Endothelial cell of umbilical vein (primary cell): ENCODE results near the gene ATP8A1.

Experiments
- CTCF ChIP-seq, 2 donors: IDR thresholded peaks; 1 replicate in 1 of 2; 2 replicates in 1 of 2; pipeline ENCODE4 v1.5.1; 2011; ENCODE audit warnings: low read length in 2 of 2, mild to moderate bottlenecking in 2 of 2, moderate library complexity in 2 of 2, control low read depth in 1 of 2, inconsistent platforms in 1 of 2, low read depth in 1 of 2; ENCODE audit not compliant: insufficient read depth in 1 of 2; ENCODE audit errors: extremely low read depth in 1 of 2
- EZH2 ChIP-seq: IDR thresholded peaks from 2 replicates; pipeline ENCODE4 v1.6.1; 2012; ENCODE audit warnings: borderline replicate concordance, low read depth, mild to moderate bottlenecking, moderate library complexity, low read length, inconsistent platforms; ENCODE audit not compliant: severe bottlenecking
- FOS ChIP-seq: IDR thresholded peaks from 2 replicates; pipeline ENCODE4 v1.6.1; 2011; ENCODE audit warnings: mild to moderate bottlenecking, low read length, moderate library complexity, borderline replicate concordance; ENCODE audit not compliant: insufficient read depth
- GATA2 ChIP-seq: IDR thresholded peaks from 2 replicates; pipeline ENCODE4 v1.7.0; 2011; ENCODE audit warnings: low read depth, mild to moderate bottlenecking, moderate library complexity, mixed read lengths, low read length; ENCODE audit not compliant: insufficient read length, insufficient read depth
- JUN ChIP-seq: IDR thresholded peaks from 2 replicates; pipeline ENCODE4 v1.6.1; 2011; ENCODE audit warnings: borderline replicate concordance, low read depth; ENCODE audit not compliant: insufficient read length, insufficient read depth
- MAX ChIP-seq: IDR thresholded peaks from 2 replicates; pipeline ENCODE4 v1.6.1; 2011; ENCODE audit not compliant: insufficient read depth, insufficient read length
- MYC ChIP-seq: IDR thresholded peaks from one replicate; pipeline ENCODE4 v1.6.1; 2011; ENCODE audit warnings: mild to moderate bottlenecking, low read depth, low read length
- POLR2A ChIP-seq: IDR thresholded peaks from 2 replicates; pipeline ENCODE4 v1.6.1; 2012; ENCODE audit warnings: low read depth, mild to moderate bottlenecking, control low read depth, low read length
- POLR2AphosphoS5 ChIP-seq: IDR thresholded peaks from 2 replicates; pipeline ENCODE4 v1.6.1; 2012; ENCODE audit warnings: low read depth, mild to moderate bottlenecking, control low read depth, low read length, moderate library complexity; ENCODE audit not compliant: insufficient read depth

- no peak for TF ChIP-seq CTCF (IDR thresholded peaks at IDR 0.05; ENCODE audit: extremely low read depth in 1 of 2, insufficient read depth in 1 of 2, low read depth in 1 of 2, low read length in 2 of 2)
- no peak for TF ChIP-seq POLR2A
- no peak for TF ChIP-seq POLR2AphosphoS5
- no peak for TF ChIP-seq JUN
- TF ChIP-seq FOS, result no peak
- no peak for TF ChIP-seq EZH2
- TF ChIP-seq GATA2, result no peak
- no peak for TF ChIP-seq MAX
- no peak for TF ChIP-seq MYC
These were observed 210.1 kb downstream of the ATP8A1 start for GRCh38 chr4:42446823-42447222.
